WTC11 (cell line): ENCODE measurements around the gene AKT2. TPM values are rescaled to one million over a fixed set of nuclear protein-coding genes. Genes with fewer than 3 reads are reported as not detected.

Experiments used
- ATAC-seq: fragments of 200-7000 bp; cut with Tn5 transposase; 2 replicates; pipeline ENCODE4 v1.10.0; 2021; ENCODE audit warnings: mild to moderate bottlenecking, moderate library complexity
- CTCF ChIA-PET: fragments of 300-600 bp; sonication (Branson Sonifier 250); formaldehyde crosslinking; loops from one replicate; lab custom pipeline; 2021; ENCODE audit warnings: antibody characterized with exemption; lab: Charles Lee
- POLR2A ChIA-PET: fragments of 350-600 bp; sonication (Branson Sonifier 250); formaldehyde crosslinking; loops from one replicate; lab custom pipeline; 2021; ENCODE audit warnings: antibody characterized with exemption; lab: Charles Lee
- DNase-seq: peaks from one replicate; pipeline ENCODE4 v3.0.0; 2021; ENCODE audit warnings: low spot score
- H3K27ac Mint-ChIP-seq: 2 replicates; pipeline ENCODE4 v1.8.0; 2021; ENCODE audit warnings: mixed read lengths
- H3K27me3 Mint-ChIP-seq: 2 replicates; pipeline ENCODE4 v1.8.0; 2021; ENCODE audit warnings: low read depth, mild to moderate bottlenecking, moderate library complexity, mixed read lengths
- H3K36me3 Mint-ChIP-seq: 2 replicates; pipeline ENCODE4 v1.8.0; 2021; ENCODE audit warnings: mixed read lengths
- H3K4me1 Mint-ChIP-seq: 2 replicates; pipeline ENCODE4 v1.8.0; 2022; ENCODE audit warnings: mixed read lengths
- H3K4me3 Mint-ChIP-seq: 2 replicates; pipeline ENCODE4 v1.8.0; 2021; ENCODE audit warnings: mild to moderate bottlenecking, moderate library complexity, mixed read lengths
- H3K9me3 Mint-ChIP-seq: 2 replicates; pipeline ENCODE4 v1.8.0; 2021; ENCODE audit warnings: mixed read lengths
- CREB1 ChIP-seq: sonication (generic); formaldehyde crosslinking; IDR thresholded peaks from 2 replicates; pipeline ENCODE4 v1.8.0; 2023; ENCODE audit warnings: mild to moderate bottlenecking, missing genetic modification reagents
- CREM ChIP-seq: sonication (generic); formaldehyde crosslinking; IDR thresholded peaks from 2 replicates; pipeline ENCODE4 v1.8.1; 2022; ENCODE audit warnings: mild to moderate bottlenecking, missing genetic modification reagents, moderate library complexity
- ELF4 ChIP-seq: sonication (generic); formaldehyde crosslinking; IDR thresholded peaks from 2 replicates; pipeline ENCODE4 v1.8.1; 2022; ENCODE audit warnings: low read depth, mild to moderate bottlenecking, moderate library complexity, missing genetic modification reagents
- ETV6 ChIP-seq: sonication (generic); formaldehyde crosslinking; IDR thresholded peaks from 2 replicates; pipeline ENCODE4 v1.8.1; 2022; ENCODE audit warnings: mild to moderate bottlenecking, missing genetic modification reagents
- IRF2 ChIP-seq: sonication (generic); formaldehyde crosslinking; IDR thresholded peaks from 2 replicates; pipeline ENCODE4 v1.8.0; 2022; ENCODE audit warnings: low read depth, missing genetic modification reagents, borderline replicate concordance
- KAT7 ChIP-seq: sonication (generic); formaldehyde crosslinking; IDR thresholded peaks from 2 replicates; pipeline ENCODE4 v1.8.1; 2023; ENCODE audit warnings: missing genetic modification reagents, mild to moderate bottlenecking, borderline replicate concordance
- NFYB ChIP-seq: sonication (generic); formaldehyde crosslinking; conservative IDR thresholded peaks from 2 replicates; pipeline ENCODE4 v1.8.0; 2022; ENCODE audit warnings: low read depth, missing genetic modification reagents
- OVOL2 ChIP-seq: fragments of 250-450 bp; sonication (Bioruptor Pico); IDR thresholded peaks from 2 replicates; pipeline ENCODE4 v1.9.0; 2021; ENCODE audit warnings: mild to moderate bottlenecking, borderline replicate concordance
- RORB ChIP-seq: fragments of 250-450 bp; sonication (Bioruptor Pico); IDR thresholded peaks from 2 replicates; pipeline ENCODE4 v1.9.0; 2021; ENCODE audit warnings: mild to moderate bottlenecking
- SMAD3 ChIP-seq: sonication (generic); formaldehyde crosslinking; IDR thresholded peaks from 2 replicates; pipeline ENCODE4 v1.8.0; 2022; ENCODE audit warnings: missing genetic modification reagents, mild to moderate bottlenecking, borderline replicate concordance
- SOX15 ChIP-seq: fragments of 250-450 bp; sonication (Bioruptor Pico); IDR thresholded peaks from 2 replicates; pipeline ENCODE4 v1.9.0; 2021; ENCODE audit warnings: mild to moderate bottlenecking
- ZBTB21 ChIP-seq: sonication (generic); formaldehyde crosslinking; IDR thresholded peaks from 2 replicates; pipeline ENCODE4 v1.8.1; 2023; ENCODE audit warnings: mild to moderate bottlenecking, missing genetic modification reagents, borderline replicate concordance
- ZNF121 ChIP-seq: sonication (generic); formaldehyde crosslinking; IDR thresholded peaks from 2 replicates; pipeline ENCODE4 v1.8.0; 2023; ENCODE audit warnings: missing genetic modification reagents
- ZNF232 ChIP-seq: sonication (generic); formaldehyde crosslinking; IDR thresholded peaks from 2 replicates; pipeline ENCODE4 v1.8.0; 2022; ENCODE audit warnings: mild to moderate bottlenecking, missing genetic modification reagents
- ZNF263 ChIP-seq: sonication (generic); formaldehyde crosslinking; IDR thresholded peaks from 2 replicates; pipeline ENCODE4 v1.8.1; 2022; ENCODE audit warnings: low read depth, mild to moderate bottlenecking, moderate library complexity, missing genetic modification reagents
- ZNF416 ChIP-seq: fragments of 250-450 bp; sonication (Bioruptor Pico); IDR thresholded peaks from 2 replicates; pipeline ENCODE4 v1.9.0; 2021; ENCODE audit warnings: mild to moderate bottlenecking, inconsistent platforms
- ZNF423 ChIP-seq: fragments of 250-450 bp; sonication (Bioruptor Pico); IDR thresholded peaks from 2 replicates; pipeline ENCODE4 v2.1.2; 2022; ENCODE audit warnings: mild to moderate bottlenecking, moderate library complexity
- ZNF512 ChIP-seq: sonication (generic); formaldehyde crosslinking; IDR thresholded peaks from 2 replicates; pipeline ENCODE4 v1.8.1; 2022; ENCODE audit warnings: missing genetic modification reagents, borderline replicate concordance
- total RNA-seq: library from RNA; stranded (reverse); gene quantifications from 3 replicates; pipeline ENCODE4 v1.2.3, GENCODE V29; 2021
- TF ChIP-seq, protein P1 (sequence below): sonication (generic); formaldehyde crosslinking; IDR thresholded peaks from 2 replicates; pipeline ENCODE4 v1.8.1; 2022; ENCODE audit warnings: mild to moderate bottlenecking, moderate library complexity, missing genetic modification reagents
- TF ChIP-seq, protein P2 (sequence below): sonication (generic); formaldehyde crosslinking; IDR thresholded peaks from 2 replicates; pipeline ENCODE4 v1.8.1; 2023; ENCODE audit warnings: mild to moderate bottlenecking, missing genetic modification reagents, moderate library complexity
- TF ChIP-seq, protein P3 (sequence below): sonication (generic); formaldehyde crosslinking; IDR thresholded peaks from 2 replicates; pipeline ENCODE4 v1.8.0; 2022; ENCODE audit warnings: mild to moderate bottlenecking, missing genetic modification reagents
- TF ChIP-seq, protein P4 (sequence below): fragments of 200-600 bp; IDR thresholded peaks from 2 replicates; pipeline ENCODE4 v1.8.0; 2022; ENCODE audit warnings: antibody characterized with exemption
- TF ChIP-seq, protein P5 (sequence below): sonication (generic); formaldehyde crosslinking; IDR thresholded peaks from 2 replicates; pipeline ENCODE4 v1.8.1; 2023; ENCODE audit warnings: mild to moderate bottlenecking, missing genetic modification reagents

The AKT2 gene
- total RNA-seq, 1 experiment from 2014 or later = 156 TPM

DNA sequence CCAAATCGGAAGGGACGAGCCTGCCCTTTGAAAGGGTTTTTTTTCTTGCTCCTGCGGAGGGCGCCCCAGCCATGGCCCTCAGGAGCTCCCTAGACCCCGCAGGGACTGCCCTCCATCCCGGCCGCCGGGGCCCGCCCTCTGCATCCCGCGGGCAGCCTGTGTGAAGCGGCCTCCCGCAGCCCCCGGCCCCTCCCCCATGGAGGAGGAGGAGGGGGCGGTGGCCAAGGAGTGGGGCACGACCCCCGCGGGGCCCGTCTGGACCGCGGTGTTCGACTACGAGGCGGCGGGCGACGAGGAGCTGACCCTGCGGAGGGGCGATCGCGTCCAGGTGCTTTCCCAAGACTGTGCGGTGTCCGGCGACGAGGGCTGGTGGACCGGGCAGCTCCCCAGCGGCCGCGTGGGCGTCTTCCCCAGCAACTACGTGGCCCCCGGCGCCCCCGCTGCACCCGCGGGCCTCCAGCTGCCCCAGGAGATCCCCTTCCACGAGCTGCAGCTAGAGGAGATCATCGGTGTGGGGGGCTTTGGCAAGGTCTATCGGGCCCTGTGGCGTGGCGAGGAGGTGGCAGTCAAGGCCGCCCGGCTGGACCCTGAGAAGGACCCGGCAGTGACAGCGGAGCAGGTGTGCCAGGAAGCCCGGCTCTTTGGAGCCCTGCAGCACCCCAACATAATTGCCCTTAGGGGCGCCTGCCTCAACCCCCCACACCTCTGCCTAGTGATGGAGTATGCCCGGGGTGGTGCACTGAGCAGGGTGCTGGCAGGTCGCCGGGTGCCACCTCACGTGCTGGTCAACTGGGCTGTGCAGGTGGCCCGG, 93.1 kb downstream of the AKT2 start:
- peaks cover 15% of the 10 kb centered on the region; the same call in 1 of the 2 replicates for H3K27me3 Mint-ChIP-seq
- ChIA-PET CTCF (interaction anchor here (0.5 to 3.9 kb wide), 24 partner anchors 9 to 311 kb away, joined by 3 to 67 read pairs (median 3); partner anchors contain the start of genes C19orf47, PLD3, TTC9B and ZNF780A), POLR2A (interaction anchor here (0.5 to 1.0 kb wide), 4 partner anchors 8 to 229 kb away, joined by 3 to 9 read pairs (median 4); no protein-coding TSS in a partner anchor)
- no peaks in the 10 kb centered on the region for H3K9me3 Mint-ChIP-seq
- peak; percentile 81 for DNase-seq
- no peak overlapping the region for H3K27ac Mint-ChIP-seq
- peaks cover 18% of the 10 kb centered on the region for H3K4me1 Mint-ChIP-seq
- no peaks in the 10 kb centered on the region for H3K36me3 Mint-ChIP-seq
- ATAC-seq = peak; percentile 83
- TF ChIP-seq ZNF263 (CRISPR knock-in tag) (no peak), NFYB (CRISPR knock-in tag) (no peak), KAT7 (CRISPR knock-in tag) (no peak), ZNF232 (no peak), OVOL2 (CRISPR knock-in tag) (no peak), ZNF423 (peak; percentile 23; the same call in 1 of the 2 replicates)
- TF ChIP-seq, protein P1, sequence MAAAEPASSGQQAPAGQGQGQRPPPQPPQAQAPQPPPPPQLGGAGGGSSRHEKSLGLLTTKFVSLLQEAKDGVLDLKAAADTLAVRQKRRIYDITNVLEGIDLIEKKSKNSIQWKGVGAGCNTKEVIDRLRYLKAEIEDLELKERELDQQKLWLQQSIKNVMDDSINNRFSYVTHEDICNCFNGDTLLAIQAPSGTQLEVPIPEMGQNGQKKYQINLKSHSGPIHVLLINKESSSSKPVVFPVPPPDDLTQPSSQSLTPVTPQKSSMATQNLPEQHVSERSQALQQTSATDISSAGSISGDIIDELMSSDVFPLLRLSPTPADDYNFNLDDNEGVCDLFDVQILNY = no peak
- H3K4me3 Mint-ChIP-seq = peak overlapping the region; percentile 61

GRCh38 chr19:40190891-40191835, 94.0 kb downstream of the AKT2 start, which contains the start of gene MAP3K10:
MAP3K10 (plus strand) TSS chr19:40191426; CDS start chr19:40192032, 606 bp downstream.
- peak within 1 kb of the TSS; percentile 78 for H3K4me3 Mint-ChIP-seq
- POLR2A ChIA-PET = interaction anchor here (0.6 to 1.0 kb wide), 3 partner anchors 9 to 93 kb away, joined by 3 to 9 read pairs (median 3); no protein-coding TSS in a partner anchor
- H3K27ac Mint-ChIP-seq = no peak within 1 kb of the TSS
- TF ChIP-seq, protein P2, sequence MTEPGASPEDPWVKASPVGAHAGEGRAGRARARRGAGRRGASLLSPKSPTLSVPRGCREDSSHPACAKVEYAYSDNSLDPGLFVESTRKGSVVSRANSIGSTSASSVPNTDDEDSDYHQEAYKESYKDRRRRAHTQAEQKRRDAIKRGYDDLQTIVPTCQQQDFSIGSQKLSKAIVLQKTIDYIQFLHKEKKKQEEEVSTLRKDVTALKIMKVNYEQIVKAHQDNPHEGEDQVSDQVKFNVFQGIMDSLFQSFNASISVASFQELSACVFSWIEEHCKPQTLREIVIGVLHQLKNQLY (CRISPR knock-in tag) = no peak
- TF ChIP-seq ZNF121 (CRISPR knock-in tag) = no peak
- no peak for TF ChIP-seq CREB1 (CRISPR knock-in tag)
- no peak for TF ChIP-seq ETV6
- no peak for TF ChIP-seq ZNF423
- TF ChIP-seq SOX15 = no peak
- no peak for TF ChIP-seq SMAD3 (CRISPR knock-in tag)
- no peak for TF ChIP-seq ZNF416 (CRISPR knock-in tag)
- no peak for TF ChIP-seq KAT7 (CRISPR knock-in tag)
- TF ChIP-seq, protein P1 = 0 out of 2 replicates have a peak, but pooled peaks have one; percentile 36
- TF ChIP-seq IRF2 (CRISPR knock-in tag) = no peak
- TF ChIP-seq ELF4 (CRISPR knock-in tag) = no peak
- TF ChIP-seq, protein P3, sequence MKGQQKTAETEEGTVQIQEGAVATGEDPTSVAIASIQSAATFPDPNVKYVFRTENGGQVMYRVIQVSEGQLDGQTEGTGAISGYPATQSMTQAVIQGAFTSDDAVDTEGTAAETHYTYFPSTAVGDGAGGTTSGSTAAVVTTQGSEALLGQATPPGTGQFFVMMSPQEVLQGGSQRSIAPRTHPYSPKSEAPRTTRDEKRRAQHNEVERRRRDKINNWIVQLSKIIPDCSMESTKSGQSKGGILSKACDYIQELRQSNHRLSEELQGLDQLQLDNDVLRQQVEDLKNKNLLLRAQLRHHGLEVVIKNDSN = no peak
- TF ChIP-seq, protein P4, sequence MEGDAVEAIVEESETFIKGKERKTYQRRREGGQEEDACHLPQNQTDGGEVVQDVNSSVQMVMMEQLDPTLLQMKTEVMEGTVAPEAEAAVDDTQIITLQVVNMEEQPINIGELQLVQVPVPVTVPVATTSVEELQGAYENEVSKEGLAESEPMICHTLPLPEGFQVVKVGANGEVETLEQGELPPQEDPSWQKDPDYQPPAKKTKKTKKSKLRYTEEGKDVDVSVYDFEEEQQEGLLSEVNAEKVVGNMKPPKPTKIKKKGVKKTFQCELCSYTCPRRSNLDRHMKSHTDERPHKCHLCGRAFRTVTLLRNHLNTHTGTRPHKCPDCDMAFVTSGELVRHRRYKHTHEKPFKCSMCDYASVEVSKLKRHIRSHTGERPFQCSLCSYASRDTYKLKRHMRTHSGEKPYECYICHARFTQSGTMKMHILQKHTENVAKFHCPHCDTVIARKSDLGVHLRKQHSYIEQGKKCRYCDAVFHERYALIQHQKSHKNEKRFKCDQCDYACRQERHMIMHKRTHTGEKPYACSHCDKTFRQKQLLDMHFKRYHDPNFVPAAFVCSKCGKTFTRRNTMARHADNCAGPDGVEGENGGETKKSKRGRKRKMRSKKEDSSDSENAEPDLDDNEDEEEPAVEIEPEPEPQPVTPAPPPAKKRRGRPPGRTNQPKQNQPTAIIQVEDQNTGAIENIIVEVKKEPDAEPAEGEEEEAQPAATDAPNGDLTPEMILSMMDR = no peak
- TF ChIP-seq, protein P5, sequence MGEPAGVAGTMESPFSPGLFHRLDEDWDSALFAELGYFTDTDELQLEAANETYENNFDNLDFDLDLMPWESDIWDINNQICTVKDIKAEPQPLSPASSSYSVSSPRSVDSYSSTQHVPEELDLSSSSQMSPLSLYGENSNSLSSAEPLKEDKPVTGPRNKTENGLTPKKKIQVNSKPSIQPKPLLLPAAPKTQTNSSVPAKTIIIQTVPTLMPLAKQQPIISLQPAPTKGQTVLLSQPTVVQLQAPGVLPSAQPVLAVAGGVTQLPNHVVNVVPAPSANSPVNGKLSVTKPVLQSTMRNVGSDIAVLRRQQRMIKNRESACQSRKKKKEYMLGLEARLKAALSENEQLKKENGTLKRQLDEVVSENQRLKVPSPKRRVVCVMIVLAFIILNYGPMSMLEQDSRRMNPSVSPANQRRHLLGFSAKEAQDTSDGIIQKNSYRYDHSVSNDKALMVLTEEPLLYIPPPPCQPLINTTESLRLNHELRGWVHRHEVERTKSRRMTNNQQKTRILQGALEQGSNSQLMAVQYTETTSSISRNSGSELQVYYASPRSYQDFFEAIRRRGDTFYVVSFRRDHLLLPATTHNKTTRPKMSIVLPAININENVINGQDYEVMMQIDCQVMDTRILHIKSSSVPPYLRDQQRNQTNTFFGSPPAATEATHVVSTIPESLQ = no peak
- no peak for TF ChIP-seq ZBTB21 (CRISPR knock-in tag)
- TF ChIP-seq RORB = no peak
- no peak for TF ChIP-seq ZNF512 (CRISPR knock-in tag)
- TF ChIP-seq CREM = peak; percentile 86; the same call in 1 of the 2 replicates

More at GRCh38 chr19:40190891-40191835, 94.0 kb downstream of the AKT2 start, which contains the start of gene MAP3K10:
- no peaks in the 10 kb centered on the region for H3K9me3 Mint-ChIP-seq
- DNase-seq (peak; percentile 68), ATAC-seq (peak; percentile 74)
- peaks cover 15% of the 10 kb centered on the region; the same call in 1 of the 2 replicates for H3K27me3 Mint-ChIP-seq
- H3K4me1 Mint-ChIP-seq = peaks cover 18% of the 10 kb centered on the region
- H3K36me3 Mint-ChIP-seq = no peaks in the 10 kb centered on the region
- CTCF ChIA-PET = interaction anchor here (0.6 to 3.9 kb wide), 24 partner anchors 10 to 310 kb away, joined by 3 to 67 read pairs (median 3); partner anchors contain the start of genes C19orf47, PLD3 and TTC9B
